Measurements from ENCODE around the gene VMP1. TPM values are rescaled to one million over a fixed set of nuclear protein-coding genes. Genes with fewer than 3 reads are reported as not detected.

Gene VMP1
- total RNA-seq, 1 experiment from 2014 or later, result 281 TPM

- Histone ChIP-seq H3K4me3 (ENCODE audit: low read depth in 2 of 2, low read length in 2 of 2) (0 out of 4 replicates have a peak overlapping the region, but pooled peaks of 1 of the 2 experiments have one; percentile 3), H3K9me3 (ENCODE audit: control insufficient read depth, insufficient read depth, low read depth, low read length) (no peaks in the 10 kb centered on the region), H3K4me1 (ENCODE audit: control insufficient read depth, insufficient read depth, low read length) (peaks cover 54% of the 10 kb centered on the region), H3K27me3 (ENCODE audit: control insufficient read depth, insufficient read depth, low read length) (no peaks in the 10 kb centered on the region), H3K36me3 (ENCODE audit: control insufficient read depth, insufficient read depth, low read length) (peaks cover 5% of the 10 kb centered on the region), H3K27ac (ENCODE audit: low read length) (peak overlapping the region; percentile 100)
- POLR2A ChIA-PET, result interaction anchor here (0.6 to 2.3 kb wide), 8 partner anchors 9 to 139 kb away, joined by 3 to 10 read pairs (median 6); partner anchors contain the start of gene PTRH2
- DNase-seq (ENCODE audit: low read depth, low spot score), result peak; percentile 88
- TF ChIP-seq REST (IDR thresholded peaks at IDR 0.05; ENCODE audit: insufficient read depth in 1 of 2, low read depth in 2 of 2, low read length in 1 of 2), result peak in 1 of 2 experiments; percentile 9; a peak in 2 of 4 replicates
- 0 out of 2 replicates have a peak, but pooled peaks have one; percentile 79 for TF ChIP-seq SIN3A (IDR thresholded peaks at IDR 0.05; ENCODE audit: borderline replicate concordance, insufficient read depth, low read depth, low read length)
- TF ChIP-seq POLR2AphosphoS5 (IDR thresholded peaks at IDR 0.05; ENCODE audit: low read depth, low read length), result peak; percentile 93
- TF ChIP-seq TCF7L2 (IDR thresholded peaks at IDR 0.05; ENCODE audit: low read depth, low read length), result peak; percentile 75; the same call in 1 of the 2 replicates
- TF ChIP-seq CTCF (IDR thresholded peaks at IDR 0.05), result no peak
- BruUV-seq (replicated peaks), result TSS peak; percentile 62
- in situ Hi-C loops (cut with HindIII; ENCODE audit: low pct_unique_long_range_greater_than_20kb, low sequenced_read_pairs), result no loop called here
- CTCF ChIA-PET, result interaction anchor here (0.7 to 1.6 kb wide), 3 partner anchors 13 to 98 kb away, joined by 4 to 7 read pairs (median 5); no protein-coding TSS in a partner anchor
- intact Hi-C loops (cut with micrococcal nuclease; ENCODE audit: unreplicated experiment), result loop anchor here (1.0 to 5.0 kb wide), 3 partner anchors 8 to 143 kb away; no protein-coding TSS in a partner anchor
- ATAC-seq, result peak; percentile 22
Measured at GRCh38 chr17:59845595-59846393, 138.3 kb downstream of the VMP1 start.

- intact Hi-C loops (cut with micrococcal nuclease; ENCODE audit: unreplicated experiment) (loop anchor here (5.0 kb wide), 2 partner anchors 94 to 144 kb away; no protein-coding TSS in a partner anchor), in situ Hi-C loops (cut with HindIII; ENCODE audit: low pct_unique_long_range_greater_than_20kb, low sequenced_read_pairs) (no loop called here)
- BruUV-seq (replicated peaks), result no TSS peak
- Histone ChIP-seq H3K4me3 (ENCODE audit: low read depth in 2 of 2, low read length in 2 of 2) (0 out of 4 replicates have a peak overlapping the region, but pooled peaks of 1 of the 2 experiments have one; percentile 3), H3K4me1 (ENCODE audit: control insufficient read depth, insufficient read depth, low read length) (peaks cover 60% of the 10 kb centered on the region), H3K27ac (ENCODE audit: low read length) (peak overlapping the region; percentile 100), H3K27me3 (ENCODE audit: control insufficient read depth, insufficient read depth, low read length) (no peaks in the 10 kb centered on the region), H3K36me3 (ENCODE audit: control insufficient read depth, insufficient read depth, low read length) (no peaks in the 10 kb centered on the region; the same call in 1 of the 2 replicates), H3K9me3 (ENCODE audit: control insufficient read depth, insufficient read depth, low read depth, low read length) (no peaks in the 10 kb centered on the region)
- ChIA-PET POLR2A (interaction anchor here (0.5 to 2.3 kb wide), 6 partner anchors 9 to 140 kb away, joined by 3 to 9 read pairs (median 6); no protein-coding TSS in a partner anchor), CTCF (interaction anchor here (1.1 to 1.6 kb wide), 2 partner anchors 12 to 93 kb away, joined by 4 to 5 read pairs; no protein-coding TSS in a partner anchor)
- DNase-seq (ENCODE audit: low read depth, low spot score) (peak; percentile 79), ATAC-seq (peak; percentile 49)
- TF ChIP-seq POLR2AphosphoS5 (IDR thresholded peaks at IDR 0.05; ENCODE audit: low read depth, low read length) (peak; percentile 92), REST (IDR thresholded peaks at IDR 0.05; ENCODE audit: insufficient read depth in 1 of 2, low read depth in 2 of 2, low read length in 1 of 2) (peak in 1 of 2 experiments; percentile 29; a peak in 1 of 4 replicates), TCF7L2 (IDR thresholded peaks at IDR 0.05; ENCODE audit: low read depth, low read length) (peak; percentile 96), SIN3A (IDR thresholded peaks at IDR 0.05; ENCODE audit: borderline replicate concordance, insufficient read depth, low read depth, low read length) (no peak), CTCF (IDR thresholded peaks at IDR 0.05) (no peak)
Measured at GRCh38 chr17:59846394-59847165, 139.1 kb downstream of the VMP1 start.
